Kidney epithelial cell (primary cell): ENCODE results near the gene COL9A3. TPM values are rescaled to one million over a fixed set of nuclear protein-coding genes. Genes with fewer than 3 reads are reported as not detected.
"Not testable (repeated sequence)": the region's sequence is repeated elsewhere in the genome, so short reads cannot be mapped to it uniquely, and the experiment has no call there.

Source experiments
- DNase-seq: peaks from one replicate; pipeline ENCODE4 v3.0.0-alpha.2; 2010; ENCODE audit warnings: low read depth
- H3K27me3 ChIP-seq: 2 replicates; pipeline ENCODE4 v1.6.0; 2011; ENCODE audit warnings: low read length; ENCODE audit not compliant: control insufficient read depth, insufficient read depth
- H3K36me3 ChIP-seq: 2 replicates; pipeline ENCODE4 v1.5.1; 2011; ENCODE audit warnings: low read length; ENCODE audit not compliant: control insufficient read depth, insufficient read depth
- H3K4me3 ChIP-seq: 2 replicates; pipeline ENCODE4 v1.5.1; 2011; ENCODE audit warnings: low read depth, mild to moderate bottlenecking, control low read depth, low read length
- CTCF ChIP-seq: IDR thresholded peaks from 2 replicates; pipeline ENCODE4 v1.5.1; 2011; ENCODE audit warnings: mild to moderate bottlenecking, moderate library complexity, low read length, control low read depth, inconsistent platforms; ENCODE audit not compliant: insufficient read depth, poor library complexity, severe bottlenecking
- total RNA-seq: library from RNA; depleted of rRNA; stranded (reverse); fragments of >200 nt; gene quantifications from 2 replicates; pipeline ENCODE4 v1.2.3, GENCODE V29; 2015

Gene COL9A3
- total RNA-seq, 1 donor from 2014 or later: 10.4 TPM

- TF ChIP-seq CTCF: no peak
- DNase-seq: no peak
- Histone ChIP-seq H3K4me3 (no peak overlapping the region), H3K36me3 (no peaks in the 10 kb centered on the region), H3K27me3 (no peaks in the 10 kb centered on the region)
These were observed 32.6 kb downstream of the COL9A3 start for GRCh38 chr20:62849431-62849830.

- H3K4me3 ChIP-seq: no peak overlapping the region
- TF ChIP-seq CTCF: no peak
These were observed 33.6 kb downstream of the COL9A3 start for GRCh38 chr20:62850333-62850974.

GRCh38 chr20:62852196-62852595 lies 35.3 kb downstream of the COL9A3 start:
- TF ChIP-seq CTCF: no peak
- H3K36me3 ChIP-seq: no peaks in the 10 kb centered on the region

More at GRCh38 chr20:62850333-62850974, 33.6 kb downstream of the COL9A3 start:
- Histone ChIP-seq H3K27me3 (no peaks in the 10 kb centered on the region), H3K36me3 (no peaks in the 10 kb centered on the region)
- no peak for DNase-seq

DNA sequence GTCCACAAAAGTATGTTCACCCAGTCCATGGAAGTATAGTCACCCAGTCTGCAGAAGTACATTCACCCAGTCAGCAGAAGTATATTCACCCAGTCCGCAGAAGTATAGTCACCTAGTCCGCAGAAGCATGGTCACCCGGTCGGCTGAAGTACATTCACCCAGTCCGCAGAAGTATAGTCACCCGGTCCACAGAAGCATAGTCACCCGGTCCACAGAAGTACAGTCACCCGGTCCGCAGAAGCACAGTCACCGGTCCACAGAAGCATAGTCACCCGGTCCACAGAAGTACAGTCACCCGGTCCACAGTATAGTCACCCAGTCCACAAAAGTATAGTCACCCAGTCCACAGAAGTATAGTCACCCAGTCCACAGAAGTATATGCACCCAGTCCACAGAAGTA lies 36.0 kb downstream of the COL9A3 start:
- DNase-seq: no peak

More at GRCh38 chr20:62852196-62852595, 35.3 kb downstream of the COL9A3 start:
- no peak for DNase-seq
- H3K4me3 ChIP-seq: no peak overlapping the region
- no peaks in the 10 kb centered on the region for H3K27me3 ChIP-seq

DNA sequence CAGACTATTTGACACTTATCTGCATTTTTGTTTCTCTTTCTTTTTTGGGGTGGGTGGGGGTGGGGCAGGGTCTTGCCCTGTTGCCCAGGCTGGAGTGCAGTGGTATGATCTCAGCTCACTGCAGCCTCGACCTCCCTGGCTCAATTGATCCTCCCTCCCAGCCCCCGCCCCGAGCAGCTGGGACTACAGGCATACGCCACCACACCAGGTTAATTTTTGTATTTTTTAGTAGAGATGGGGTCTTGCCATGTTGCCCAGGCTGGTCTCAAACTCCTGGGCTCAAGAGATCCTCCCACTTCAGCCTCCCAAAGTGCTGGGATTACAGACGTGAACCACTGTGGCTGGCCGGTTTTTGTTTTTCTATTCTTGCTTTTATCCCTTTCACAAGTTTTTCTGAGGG lies 36.5 kb downstream of the COL9A3 start:
- not testable (repeated sequence) for H3K27me3 ChIP-seq, H3K36me3 ChIP-seq, H3K4me3 ChIP-seq, DNase-seq

More for the DNA sequence above, 36.0 kb downstream of the COL9A3 start:
- Histone ChIP-seq H3K27me3 (no peaks in the 10 kb centered on the region), H3K4me3 (no peak overlapping the region), H3K36me3 (no peaks in the 10 kb centered on the region)
- no peak for TF ChIP-seq CTCF

DNA sequence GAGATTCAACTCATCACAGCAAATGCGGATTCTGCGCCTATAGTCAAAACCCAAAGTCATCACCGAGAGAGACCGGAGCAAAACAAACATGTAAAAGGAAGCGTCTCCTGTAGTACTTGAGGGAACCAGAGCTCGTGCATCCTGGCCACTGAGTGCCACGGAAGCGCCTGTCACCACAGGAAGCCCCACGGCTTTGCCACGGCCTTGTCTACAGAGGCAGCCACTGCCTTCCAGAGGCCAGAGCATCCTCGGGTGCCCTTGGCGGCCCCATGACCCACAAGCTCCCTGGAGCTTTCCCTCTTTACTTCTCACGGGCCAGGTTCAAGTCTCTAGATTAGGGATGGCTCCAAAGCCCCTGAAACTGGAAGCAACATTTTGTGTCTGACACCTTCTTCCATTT lies 37.3 kb downstream of the COL9A3 start:
- Histone ChIP-seq H3K36me3 (no peaks in the 10 kb centered on the region), H3K27me3 (no peaks in the 10 kb centered on the region), H3K4me3 (no peak overlapping the region)
- TF ChIP-seq CTCF: no peak
- no peak for DNase-seq
